IPS-NIHi7 (cell line): ENCODE measurements around the gene KLHL29.

Source experiments
- DNase-seq: peaks from one replicate; pipeline ENCODE4 v3.0.0; 2012; ENCODE audit warnings: mixed read lengths; ENCODE audit errors: extremely low spot score

KLHL29 gene

DNA sequence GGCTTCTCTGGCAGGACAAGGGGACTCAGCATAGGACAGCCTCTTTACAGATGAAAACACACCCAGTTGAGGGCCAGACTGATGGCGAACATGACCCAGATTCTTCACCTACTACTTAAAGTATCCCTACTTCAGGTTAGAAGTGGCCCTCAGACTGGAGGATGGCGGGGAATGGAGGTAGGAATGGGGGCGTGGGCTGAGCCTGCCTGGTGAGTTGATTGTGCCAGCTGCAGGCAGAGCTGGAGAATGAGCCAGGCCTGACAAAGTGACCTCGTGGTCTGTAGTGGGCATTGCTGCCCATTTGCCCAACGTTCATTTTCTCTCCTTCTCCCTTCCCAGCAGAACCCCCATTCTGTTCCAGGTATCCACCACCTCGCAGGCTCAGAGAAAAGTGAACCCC, 186.1 kb downstream of the KLHL29 start:
- no peak for DNase-seq

DNA sequence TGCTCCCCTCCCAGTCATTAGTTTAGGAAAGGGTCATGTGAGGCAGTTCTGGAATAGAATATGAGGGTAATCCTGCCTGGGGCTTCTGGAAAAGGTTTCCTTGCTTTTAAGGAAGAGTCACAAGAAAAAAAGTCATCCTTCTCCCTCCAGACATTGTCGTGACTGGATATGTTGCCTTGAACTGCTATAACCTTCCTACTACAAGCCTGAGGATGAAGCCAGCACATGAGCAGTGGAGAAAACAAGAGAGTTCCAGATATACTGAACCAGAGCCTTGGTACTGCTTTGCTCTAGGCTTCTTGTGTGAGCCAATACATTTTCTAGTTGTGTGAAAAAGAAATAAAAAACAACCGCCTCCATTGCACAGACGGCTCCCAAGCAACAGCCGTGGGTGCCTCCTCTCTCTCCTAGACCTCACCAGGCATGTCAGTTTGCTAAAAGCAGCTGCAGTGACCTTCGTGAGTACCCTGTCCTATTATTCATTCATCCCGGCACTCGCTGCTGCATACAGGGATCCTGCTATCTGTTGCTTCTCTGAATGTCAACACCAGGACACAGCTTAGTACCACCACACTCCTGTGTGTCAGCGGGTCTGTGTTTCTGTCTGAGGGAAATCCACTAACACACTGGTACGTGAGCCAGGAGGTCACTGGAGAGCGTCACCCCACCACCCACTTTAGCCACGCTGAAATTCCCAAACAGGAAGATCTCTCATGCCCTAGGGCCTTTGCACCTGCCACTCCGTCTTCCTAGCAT, 186.7 kb downstream of the KLHL29 start:
- DNase-seq: no peak

DNA sequence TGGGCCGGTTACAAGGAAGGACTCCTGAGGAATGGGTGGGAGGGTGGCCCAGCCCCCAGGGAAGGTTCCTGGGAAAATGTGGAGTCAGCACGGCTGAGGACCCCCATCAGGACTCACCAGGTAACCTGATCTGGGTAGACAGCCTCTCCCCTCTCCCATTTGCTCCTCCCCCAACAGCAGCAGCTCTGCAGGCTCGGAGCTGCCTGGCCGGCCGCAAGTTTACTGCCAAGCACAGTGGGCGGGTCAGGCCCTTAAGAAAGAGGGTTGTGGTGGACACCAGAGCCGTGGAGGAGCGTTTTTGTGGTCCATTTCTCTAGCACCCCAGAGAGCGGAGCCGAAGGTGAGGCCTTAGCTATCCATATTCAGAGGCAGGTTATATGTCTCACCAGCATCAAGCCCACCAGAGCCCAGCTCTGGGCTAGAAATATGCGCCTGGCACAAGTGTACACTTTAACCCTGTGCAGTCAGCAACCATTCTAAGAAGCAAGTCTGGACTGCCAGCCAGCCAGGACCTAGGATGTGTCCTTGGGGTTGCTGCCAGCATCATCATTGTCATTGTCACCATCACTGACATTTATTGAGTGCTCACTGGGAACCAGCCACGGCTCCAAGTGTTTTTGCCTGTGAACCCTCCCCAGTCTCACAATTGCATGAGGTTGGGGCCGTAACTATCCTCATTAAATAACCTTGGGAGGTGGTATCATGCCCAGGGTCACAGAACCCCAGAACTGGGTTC, 190.1 kb downstream of the KLHL29 start:
- peak; percentile 82 for DNase-seq

DNA sequence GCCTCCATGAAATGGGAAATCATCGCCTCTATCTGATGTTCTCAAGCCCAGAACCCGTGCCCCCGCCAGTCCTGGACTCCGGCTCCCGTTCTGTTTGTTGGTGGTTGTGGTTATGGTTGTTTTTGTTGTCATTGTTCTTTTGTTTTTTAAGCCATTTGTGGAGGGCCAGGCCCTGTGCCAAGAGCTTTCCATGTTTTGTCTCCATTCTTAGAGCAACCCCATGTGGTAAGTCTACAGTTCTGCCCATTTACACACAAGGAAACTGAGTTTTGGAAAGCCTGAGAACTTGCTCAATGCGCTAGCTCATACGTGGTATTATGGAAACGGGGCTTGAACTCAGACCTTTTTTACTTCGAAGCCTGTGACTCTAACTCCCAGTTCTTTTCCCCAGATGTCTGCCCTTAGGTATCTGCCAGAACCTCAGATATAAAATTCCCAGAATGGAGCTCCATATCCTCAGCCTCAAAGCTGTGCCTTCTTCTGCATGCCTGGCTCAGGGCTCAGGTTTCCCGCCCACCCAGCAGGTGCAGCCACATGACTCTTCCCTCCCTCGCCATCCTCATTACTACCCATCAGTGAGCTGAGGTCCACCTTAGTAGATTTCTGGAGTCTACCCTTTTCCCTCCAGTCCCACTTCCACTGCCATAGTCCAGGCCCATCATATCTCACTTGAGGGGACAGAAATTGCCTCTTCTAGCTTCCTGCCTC, 194.1 kb downstream of the KLHL29 start:
- DNase-seq: no peak

DNA sequence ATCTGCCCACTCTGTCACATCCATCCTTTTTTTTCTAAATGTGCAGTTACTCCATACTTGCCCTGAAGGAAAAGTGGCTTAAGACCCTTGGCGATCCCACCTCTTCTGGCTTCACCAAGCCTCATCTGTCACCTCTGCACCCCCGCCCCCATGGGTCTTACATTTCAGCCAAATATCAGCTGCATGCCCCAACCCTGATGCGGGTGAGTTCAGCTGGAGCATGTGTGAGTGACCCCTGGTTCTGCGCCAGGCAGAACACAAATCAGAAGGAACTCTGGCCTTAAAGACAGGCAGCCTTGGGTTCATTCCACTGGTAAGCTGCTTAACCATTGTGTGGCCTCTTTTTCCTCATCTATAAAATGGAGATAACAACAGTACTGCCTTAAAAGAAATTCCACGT, 194.7 kb downstream of the KLHL29 start:
- DNase-seq: no peak

DNA sequence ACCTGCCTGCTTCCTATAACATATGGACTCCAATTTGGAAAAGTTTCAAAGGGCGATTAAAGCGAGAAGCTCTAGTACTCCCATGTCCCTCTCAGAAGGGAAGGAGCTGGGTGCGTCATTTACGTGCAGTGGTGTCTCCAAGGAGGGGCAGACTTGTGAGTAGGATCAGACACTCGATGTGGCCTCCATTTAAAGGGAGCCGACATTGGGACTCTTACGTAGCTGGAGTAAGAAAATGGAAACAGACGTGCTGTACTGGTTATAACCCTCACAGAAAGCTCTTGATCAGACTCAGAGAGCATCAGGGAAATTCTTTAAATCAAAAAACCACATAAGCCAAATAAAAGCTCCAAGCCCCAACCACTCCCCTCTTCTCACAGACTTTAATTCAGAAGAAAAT, 198.5 kb downstream of the KLHL29 start:
- DNase-seq: no peak

DNA sequence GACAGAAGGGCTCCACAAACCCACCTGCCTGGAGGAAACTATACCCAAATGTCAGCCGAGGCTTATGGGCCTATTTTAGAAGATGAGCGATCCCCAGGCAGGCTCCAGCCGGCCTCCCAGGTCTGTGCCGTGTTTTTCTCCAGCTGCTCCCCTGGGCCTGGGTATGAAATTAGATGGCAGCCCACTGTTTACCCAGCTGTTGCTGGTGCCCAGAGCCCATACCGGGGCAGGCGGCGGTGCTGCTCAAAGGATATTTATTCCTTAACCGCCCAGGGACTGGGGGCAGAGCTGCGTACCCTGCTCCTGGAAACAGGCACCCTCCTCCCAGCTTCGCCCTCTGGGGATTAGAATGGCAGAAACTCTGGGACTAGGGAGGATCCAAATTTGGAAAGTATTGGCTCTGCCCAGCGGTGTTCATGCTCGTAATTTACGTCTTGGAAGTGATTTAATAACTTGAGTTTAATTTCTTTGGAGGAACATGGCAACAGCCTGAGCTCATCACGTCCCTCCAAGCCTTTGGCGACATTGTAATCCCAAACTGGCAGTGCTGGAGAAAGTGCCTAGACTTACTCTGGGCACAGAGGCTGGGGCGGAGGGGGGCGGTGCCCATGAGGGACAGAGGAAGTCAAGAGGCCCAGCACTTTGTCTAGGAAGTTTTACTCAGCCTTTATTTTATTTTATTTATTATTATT, 199.2 kb downstream of the KLHL29 start:
- no peak for DNase-seq

DNA sequence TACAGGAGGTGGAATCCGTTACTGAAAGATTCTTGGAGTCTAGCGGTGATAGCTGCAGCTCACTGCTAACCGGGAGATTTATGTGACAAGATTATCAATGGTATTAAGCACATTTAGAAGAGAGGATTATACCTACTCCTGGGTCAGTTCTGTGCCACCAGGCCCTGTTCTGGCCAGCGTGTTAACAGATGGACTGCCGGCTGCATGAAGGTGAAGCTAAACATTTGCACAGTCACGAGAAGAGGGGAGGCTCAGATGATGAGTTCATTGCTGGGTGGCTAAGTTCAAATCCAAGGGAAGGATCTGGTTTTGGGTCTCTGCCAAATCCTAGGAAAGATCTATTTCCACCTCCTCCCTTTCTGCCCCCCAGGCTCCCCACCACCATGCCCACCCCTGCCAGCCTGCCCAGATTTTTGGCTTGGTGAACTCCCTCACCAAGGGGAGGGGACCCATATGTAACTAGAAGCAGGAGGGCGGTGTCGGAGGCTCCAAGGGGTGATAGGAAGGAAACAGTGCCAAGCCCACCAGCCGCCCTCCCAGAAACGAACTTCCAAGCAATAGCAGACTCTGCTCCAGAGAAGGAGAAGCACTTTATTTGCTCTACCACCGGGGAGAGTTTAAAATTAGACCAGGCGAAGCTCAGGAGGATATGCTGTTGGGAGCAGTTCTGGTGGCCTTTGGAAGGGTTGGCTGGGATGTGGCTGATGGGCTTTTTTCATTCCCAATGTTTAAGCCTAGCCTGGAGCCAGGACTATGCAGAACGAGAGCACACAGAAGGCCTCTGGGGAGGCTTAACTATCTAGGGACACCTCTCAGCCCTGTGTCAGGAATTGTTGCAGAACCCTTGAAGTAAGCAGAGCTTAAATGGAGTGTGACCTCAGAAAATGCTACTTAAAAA, 200.5 kb downstream of the KLHL29 start:
- no peak for DNase-seq

DNA sequence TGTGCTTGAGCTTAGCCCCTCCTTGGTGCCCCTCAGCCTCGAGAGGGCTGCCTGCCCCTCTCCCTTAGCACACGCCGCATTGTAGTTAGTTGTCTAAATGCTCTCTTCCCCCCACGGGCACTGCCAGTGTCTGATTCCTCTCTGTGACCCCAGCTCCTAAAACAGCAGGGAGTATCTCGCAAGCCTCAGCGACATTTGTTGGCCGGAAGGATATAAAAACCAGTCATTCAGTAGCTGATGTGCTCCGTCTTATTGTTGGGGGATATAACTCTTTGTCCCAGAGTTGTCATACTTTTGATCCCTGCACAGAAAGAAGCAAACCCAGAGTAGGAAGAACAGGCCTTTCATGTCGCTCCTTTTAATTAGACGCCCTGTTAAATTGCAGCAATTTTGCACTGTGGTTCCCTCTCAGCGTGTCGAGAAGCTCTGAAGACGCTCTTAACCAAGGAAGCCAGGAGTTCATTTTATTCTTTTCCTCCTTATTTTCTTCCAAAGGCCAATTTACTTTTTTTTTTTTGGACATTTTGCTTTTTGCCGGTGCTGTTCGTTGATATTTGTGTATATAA, 201.8 kb downstream of the KLHL29 start:
- no peak for DNase-seq

DNA sequence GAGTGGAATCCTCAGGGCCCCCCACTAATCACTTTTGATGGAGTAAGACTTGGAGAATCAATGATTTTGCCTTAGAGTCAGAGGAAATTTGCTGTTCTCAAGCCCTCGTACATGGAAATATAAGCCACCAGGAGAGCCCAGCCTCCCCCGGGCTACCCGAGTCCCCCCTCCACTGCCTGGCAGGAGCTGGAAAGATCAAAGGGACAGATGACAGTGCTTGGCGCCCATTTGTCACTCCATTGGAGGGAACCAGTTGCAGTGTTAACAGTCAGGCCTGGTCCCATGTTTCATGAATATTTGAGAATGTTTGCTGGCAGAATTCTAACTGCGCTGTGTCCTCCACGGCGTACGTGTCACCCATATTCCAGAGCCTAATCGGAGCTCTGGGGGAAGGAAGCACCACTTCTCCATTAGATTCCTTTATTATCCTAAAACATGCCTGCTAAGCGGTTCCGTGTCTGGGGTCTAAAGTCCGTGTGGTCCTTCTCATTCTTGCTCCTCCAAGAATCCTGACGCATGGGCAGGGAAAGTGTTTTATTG, 202.4 kb downstream of the KLHL29 start:
- no peak for DNase-seq

DNA sequence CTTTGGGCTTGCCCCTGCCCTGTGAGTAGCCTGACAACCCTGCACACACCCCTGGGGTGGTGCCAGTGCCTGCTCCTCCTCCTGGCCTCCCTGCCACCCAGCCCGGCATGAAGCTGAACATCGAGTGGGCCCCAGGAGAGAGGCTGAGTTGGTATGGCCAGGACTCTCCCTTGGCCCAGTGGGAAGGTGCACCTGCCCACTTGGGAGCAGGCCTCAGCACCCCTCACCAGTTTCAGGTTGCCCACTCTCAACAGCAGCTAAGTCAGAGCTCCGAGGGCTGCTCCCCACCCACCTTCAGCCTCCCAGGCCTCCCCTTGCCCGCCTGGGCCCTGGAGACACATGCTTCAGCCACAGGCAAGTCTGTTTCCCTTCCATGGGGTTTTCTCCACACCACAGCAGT, 203.1 kb downstream of the KLHL29 start:
- no peak for DNase-seq

DNA sequence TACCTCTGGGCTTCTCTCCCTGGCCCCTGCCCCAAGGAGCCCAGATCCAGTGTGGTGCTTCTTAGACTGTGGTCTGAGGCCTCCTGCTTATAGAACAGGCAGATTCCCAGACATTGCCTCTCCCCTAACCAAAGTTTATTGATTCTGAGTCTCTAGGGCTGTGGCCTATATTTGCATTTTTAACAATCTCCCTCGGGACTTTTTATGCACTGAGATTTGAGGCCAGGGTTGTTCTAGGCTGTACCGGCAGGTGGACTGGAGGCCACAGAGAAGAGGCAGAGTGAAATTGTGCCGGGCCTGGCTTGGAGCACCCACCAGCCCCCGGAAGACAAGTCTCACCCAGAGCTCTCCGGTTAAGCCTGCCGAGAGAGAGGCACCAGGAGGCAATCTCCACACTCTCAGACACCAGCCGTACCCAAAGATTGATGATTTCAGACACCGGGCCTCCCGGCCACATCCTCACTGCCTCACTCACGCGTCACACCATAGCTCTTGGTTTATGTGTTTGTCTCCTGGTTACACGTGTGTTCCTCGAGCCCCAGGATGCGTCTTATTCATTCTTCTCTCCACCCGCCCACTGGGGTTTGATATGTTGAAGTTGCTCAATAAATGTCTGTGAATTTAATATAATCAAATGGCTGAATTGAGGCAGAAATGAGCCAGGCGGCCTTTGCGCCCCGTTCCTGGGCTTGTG, 203.7 kb downstream of the KLHL29 start:
- DNase-seq: no peak

DNA sequence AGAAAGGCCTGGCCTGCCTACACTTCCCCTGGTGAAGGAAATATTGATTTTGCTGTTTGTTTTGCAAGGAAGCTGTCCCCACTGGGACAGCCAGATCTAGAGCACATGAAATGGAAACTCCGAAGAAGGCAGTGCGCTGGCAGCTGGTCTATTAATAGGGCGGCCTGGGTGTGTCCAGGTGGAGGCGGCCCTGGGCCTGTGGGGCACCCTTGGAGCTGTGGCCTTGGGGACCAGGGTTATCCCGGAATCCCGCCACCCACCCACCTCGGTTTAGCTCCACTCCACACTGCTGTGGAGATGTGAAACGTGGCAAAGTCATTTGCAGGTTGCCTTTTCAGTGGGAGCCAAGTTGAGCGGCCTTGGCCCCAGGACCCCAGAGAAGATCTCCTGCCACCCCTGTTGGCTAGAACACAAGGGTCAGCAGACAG, 204.3 kb downstream of the KLHL29 start:
- no peak for DNase-seq

DNA sequence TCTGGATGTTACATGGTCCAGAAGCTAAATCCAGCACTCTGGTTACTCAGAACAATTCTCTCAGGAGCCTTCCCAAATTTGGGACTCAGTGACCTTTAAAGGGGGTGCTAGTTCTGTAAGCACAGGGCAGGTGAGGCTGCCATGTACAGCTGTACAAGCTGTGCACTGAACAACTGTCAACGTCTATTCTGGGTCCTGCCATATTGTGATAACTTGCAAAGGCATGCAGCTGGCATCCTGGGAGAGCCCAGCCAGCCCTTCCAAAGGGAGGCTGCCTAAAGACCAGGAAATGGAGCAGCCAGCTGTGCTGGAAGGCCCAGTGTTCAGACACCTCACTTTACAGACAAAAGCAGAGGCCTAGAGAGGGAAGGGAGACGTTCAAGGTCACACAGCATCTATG, 204.8 kb downstream of the KLHL29 start:
- no peak for DNase-seq

DNA sequence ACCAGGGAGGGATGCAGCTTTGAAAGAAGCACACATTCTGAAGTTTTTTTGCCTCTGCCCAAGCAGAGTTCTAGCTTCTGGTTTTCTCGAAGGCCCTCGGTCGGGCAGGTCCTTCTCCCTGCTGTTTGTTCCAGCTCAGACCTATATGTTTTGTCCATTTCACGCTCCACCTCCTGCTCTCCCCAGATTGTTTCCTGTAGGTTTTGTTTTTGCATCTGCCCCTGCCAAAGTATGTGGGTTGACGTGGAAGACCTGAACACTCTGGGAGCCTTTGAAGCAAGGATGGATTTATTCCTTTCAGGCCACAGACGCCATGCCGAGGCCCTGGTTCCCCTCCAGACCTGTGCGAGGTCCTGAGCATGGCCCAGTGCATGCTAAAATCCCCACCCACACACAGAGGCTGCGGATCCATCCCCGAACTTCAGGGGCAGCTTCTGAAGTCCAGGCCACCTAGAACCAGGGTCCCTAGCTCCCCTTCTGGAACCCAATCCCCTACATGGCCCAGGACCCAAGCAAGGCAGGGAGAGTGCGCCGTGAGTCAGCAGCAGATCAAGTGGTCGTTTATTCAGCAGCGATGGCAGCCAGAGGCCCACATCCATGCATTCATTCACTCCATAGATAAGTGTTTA, 205.4 kb downstream of the KLHL29 start:
- DNase-seq: no peak

DNA sequence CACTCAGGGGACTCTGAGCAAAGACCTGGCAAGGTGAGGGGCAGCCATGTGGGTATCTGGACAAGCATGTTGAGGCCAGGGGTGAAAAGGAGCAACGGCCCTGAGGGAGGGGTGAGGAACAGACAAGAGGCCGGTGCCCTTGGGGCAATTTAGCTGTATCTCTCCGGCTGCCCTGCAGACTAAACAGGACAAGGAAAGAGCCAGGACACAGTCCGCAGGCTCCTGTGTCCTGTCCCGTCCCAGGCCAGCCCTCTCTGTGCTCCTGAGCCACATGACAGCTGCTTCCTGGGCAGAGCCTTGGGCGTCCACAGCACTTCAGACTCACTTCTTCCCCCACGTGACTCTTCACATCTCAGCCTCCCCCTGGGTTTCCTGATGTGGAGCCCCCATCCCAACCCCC, 206.1 kb downstream of the KLHL29 start:
- DNase-seq: no peak

DNA sequence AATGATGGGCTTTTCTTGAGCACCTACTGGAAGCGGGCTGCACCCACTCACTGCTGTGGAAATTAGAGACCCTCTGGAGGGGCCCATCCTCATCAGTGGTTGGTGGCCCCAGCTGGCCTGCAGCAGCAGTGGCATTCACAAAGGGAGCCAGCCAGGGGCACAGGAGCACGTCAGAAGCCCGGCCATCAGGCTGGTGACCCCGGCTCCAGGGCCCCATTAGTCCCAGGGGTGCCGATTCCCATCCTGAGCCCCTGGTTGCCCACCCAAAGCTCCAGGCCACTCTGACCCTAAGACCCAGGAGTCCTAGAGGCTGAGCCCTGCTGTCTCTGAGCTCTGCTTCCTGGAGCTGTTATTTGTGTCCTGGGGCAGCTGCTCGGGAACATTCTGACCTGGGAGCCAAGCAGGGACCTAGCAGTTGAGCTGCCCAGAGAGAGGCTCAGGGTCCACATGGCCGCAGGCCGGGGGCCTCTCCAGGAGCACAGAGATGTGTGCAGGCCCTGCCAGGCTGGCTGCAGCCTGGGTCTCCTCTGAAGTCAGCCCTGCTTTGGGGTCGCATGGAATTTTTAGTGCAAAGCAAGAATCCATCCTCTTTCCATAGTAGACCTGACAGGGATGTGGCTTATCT, 207.2 kb downstream of the KLHL29 start:
- no peak for DNase-seq

DNA sequence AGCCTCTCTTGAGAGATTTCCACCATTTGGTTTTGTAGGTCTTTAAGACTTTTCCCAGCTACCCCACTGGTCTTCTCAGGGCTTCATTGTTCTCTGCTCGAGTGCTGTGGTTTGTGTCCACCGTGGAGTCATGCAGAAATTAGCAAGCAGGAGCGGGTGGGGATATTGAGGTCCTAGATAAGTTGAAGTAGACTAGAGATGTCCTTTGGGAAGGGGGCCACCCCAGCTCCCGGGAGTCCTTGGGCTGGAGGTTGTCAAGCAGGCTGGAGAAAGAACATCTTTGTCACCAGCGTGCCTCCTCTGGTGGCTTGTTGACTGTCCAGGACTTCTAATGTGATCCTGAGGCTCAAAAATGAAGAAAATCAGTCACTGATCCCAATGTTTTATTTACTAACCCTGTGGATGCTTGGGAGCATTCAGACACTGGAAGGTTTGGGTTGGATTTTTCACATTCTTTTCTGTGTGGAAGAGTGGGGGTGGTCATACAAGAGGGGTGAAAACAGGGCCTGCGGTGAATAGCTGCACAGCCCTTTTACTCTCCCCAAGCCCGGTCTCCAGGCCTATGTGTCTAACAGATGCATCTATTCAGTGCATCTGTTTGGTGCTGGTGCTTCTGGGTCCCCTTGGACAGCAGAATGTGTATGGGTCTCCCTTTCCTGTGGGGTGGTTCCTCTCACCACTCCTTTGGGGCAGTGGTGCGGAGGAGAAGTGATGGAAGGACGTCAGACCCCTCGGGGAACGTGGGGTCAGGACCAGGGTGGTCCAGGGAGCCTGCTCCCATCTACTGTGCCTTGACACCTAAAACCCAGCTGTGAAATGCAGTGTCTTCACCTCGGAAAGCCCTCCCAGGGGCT, 208.1 kb downstream of the KLHL29 start:
- DNase-seq: no peak
